Measurements from ENCODE around the gene LAMTOR3.

The LAMTOR3 gene

GRCh38 chr4:99855678-99856077, 38.5 kb downstream of the LAMTOR3 start:
- Histone ChIP-seq H3K4me1 (ENCODE audit: control insufficient read depth, insufficient read depth, low read depth, low read length) (peaks cover 2% of the 10 kb centered on the region), H3K79me1 (replicated peaks; ENCODE audit: low read length, poor library complexity, severe bottlenecking) (no peaks in the 10 kb centered on the region), H3K4ac (ENCODE audit: low read depth in 1 of 2, low read length in 2 of 2) (no peak overlapping the region), H3K23ac (ENCODE audit: low read length in 2 of 2) (no peak overlapping the region), H3K27me3 (ENCODE audit: control insufficient read depth in 1 of 2, insufficient read depth in 1 of 2, low read length in 2 of 2) (no peaks in the 10 kb centered on the region), H3K14ac (ENCODE audit: low read length in 2 of 2) (no peak overlapping the region), H3K4me2 (ENCODE audit: low read length, poor library complexity, severe bottlenecking) (no peak overlapping the region), H3K9ac (ENCODE audit: low read length) (peak overlapping the region; percentile 26), H3K27ac (ENCODE audit: low read length, poor library complexity, severe bottlenecking) (no peak overlapping the region), H2AK5ac (ENCODE audit: low read length, severe bottlenecking) (no peak overlapping the region), H3K36me3 (ENCODE audit: control insufficient read depth in 1 of 2, insufficient read depth in 2 of 2, low read depth in 1 of 2, low read length in 2 of 2) (no peaks in the 10 kb centered on the region), H3K9me3 (ENCODE audit: control insufficient read depth, low read length) (no peaks in the 10 kb centered on the region), H2BK12ac (ENCODE audit: low read length in 2 of 2) (no peak overlapping the region), H2BK15ac (ENCODE audit: low read depth, poor library complexity, severe bottlenecking) (no peak overlapping the region), H4K91ac (ENCODE audit: low read length) (no peak overlapping the region), H2BK120ac (ENCODE audit: low read depth, low read length) (no peak overlapping the region), H3K18ac (ENCODE audit: low read depth in 1 of 2, low read length in 2 of 2) (no peak overlapping the region), H4K8ac (ENCODE audit: low read length) (no peak overlapping the region), H3K4me3 (ENCODE audit: insufficient read depth in 1 of 2, low read depth in 1 of 2, low read length in 2 of 2) (no peak overlapping the region), H2AFZ (ENCODE audit: low read depth, low read length) (no peak overlapping the region), H2BK5ac (ENCODE audit: low read depth, low read length, poor library complexity, severe bottlenecking) (no peak overlapping the region)
- DNase-seq: no peak
- 100% methylated on average over 1 of the region's 1 CpG for WGBS

- H3K4ac ChIP-seq (ENCODE audit: low read depth in 1 of 2, low read length in 2 of 2): no peak overlapping the region
- no peak overlapping the region for H2AFZ ChIP-seq (ENCODE audit: low read depth, low read length)
- no peak overlapping the region for H4K91ac ChIP-seq (ENCODE audit: low read length)
- H3K14ac ChIP-seq (ENCODE audit: low read length in 2 of 2): no peak overlapping the region
- no peak overlapping the region for H3K23ac ChIP-seq (ENCODE audit: low read length in 2 of 2)
- H3K4me3 ChIP-seq (ENCODE audit: insufficient read depth in 1 of 2, low read depth in 1 of 2, low read length in 2 of 2): no peak overlapping the region
- no peaks in the 10 kb centered on the region for H3K27me3 ChIP-seq (ENCODE audit: control insufficient read depth in 1 of 2, insufficient read depth in 1 of 2, low read length in 2 of 2)
- no peak overlapping the region for H2AK5ac ChIP-seq (ENCODE audit: low read length, severe bottlenecking)
- H3K9ac ChIP-seq (ENCODE audit: low read length): no peak overlapping the region
- H3K18ac ChIP-seq (ENCODE audit: low read depth in 1 of 2, low read length in 2 of 2): no peak overlapping the region
- no peak overlapping the region for H2BK5ac ChIP-seq (ENCODE audit: low read depth, low read length, poor library complexity, severe bottlenecking)
- DNase-seq: no peak
- H3K9me3 ChIP-seq (ENCODE audit: control insufficient read depth, low read length): no peaks in the 10 kb centered on the region
- H2BK120ac ChIP-seq (ENCODE audit: low read depth, low read length): no peak overlapping the region
- no peak overlapping the region for H3K4me2 ChIP-seq (ENCODE audit: low read length, poor library complexity, severe bottlenecking)
- H3K79me1 ChIP-seq (replicated peaks; ENCODE audit: low read length, poor library complexity, severe bottlenecking): no peaks in the 10 kb centered on the region
- no peak overlapping the region for H3K27ac ChIP-seq (ENCODE audit: low read length, poor library complexity, severe bottlenecking)
- WGBS: 75% methylated on average over 1 of the region's 1 CpG
- H3K4me1 ChIP-seq (ENCODE audit: control insufficient read depth, insufficient read depth, low read depth, low read length): no peaks in the 10 kb centered on the region
- no peaks in the 10 kb centered on the region for H3K36me3 ChIP-seq (ENCODE audit: control insufficient read depth in 1 of 2, insufficient read depth in 2 of 2, low read depth in 1 of 2, low read length in 2 of 2)
- H2BK12ac ChIP-seq (ENCODE audit: low read length in 2 of 2): no peak overlapping the region
- H4K8ac ChIP-seq (ENCODE audit: low read length): no peak overlapping the region
- no peak overlapping the region for H2BK15ac ChIP-seq (ENCODE audit: low read depth, poor library complexity, severe bottlenecking)
Measured at GRCh38 chr4:99853999-99854398, 40.2 kb downstream of the LAMTOR3 start.

GRCh38 chr4:99853190-99853589, 41.0 kb downstream of the LAMTOR3 start:
- no peak overlapping the region for H4K8ac ChIP-seq (ENCODE audit: low read length)
- no peak overlapping the region for H2BK15ac ChIP-seq (ENCODE audit: low read depth, poor library complexity, severe bottlenecking)
- no peak overlapping the region for H2AK5ac ChIP-seq (ENCODE audit: low read length, severe bottlenecking)
- no peak overlapping the region for H3K4me2 ChIP-seq (ENCODE audit: low read length, poor library complexity, severe bottlenecking)
- H3K4me1 ChIP-seq (ENCODE audit: control insufficient read depth, insufficient read depth, low read depth, low read length): no peaks in the 10 kb centered on the region
- no peak overlapping the region for H3K27ac ChIP-seq (ENCODE audit: low read length, poor library complexity, severe bottlenecking)
- H2BK12ac ChIP-seq (ENCODE audit: low read length in 2 of 2): no peak overlapping the region
- no peaks in the 10 kb centered on the region for H3K36me3 ChIP-seq (ENCODE audit: control insufficient read depth in 1 of 2, insufficient read depth in 2 of 2, low read depth in 1 of 2, low read length in 2 of 2)
- no peak for DNase-seq
- H4K91ac ChIP-seq (ENCODE audit: low read length): no peak overlapping the region
- H2AFZ ChIP-seq (ENCODE audit: low read depth, low read length): no peak overlapping the region
- no peak overlapping the region for H3K18ac ChIP-seq (ENCODE audit: low read depth in 1 of 2, low read length in 2 of 2)
- no peak overlapping the region for H2BK120ac ChIP-seq (ENCODE audit: low read depth, low read length)
- H3K23ac ChIP-seq (ENCODE audit: low read length in 2 of 2): no peak overlapping the region
- H3K9me3 ChIP-seq (ENCODE audit: control insufficient read depth, low read length): no peaks in the 10 kb centered on the region
- no peak overlapping the region for H3K4ac ChIP-seq (ENCODE audit: low read depth in 1 of 2, low read length in 2 of 2)
- 95% methylated on average over 2 of the region's 3 CpGs for WGBS
- no peaks in the 10 kb centered on the region for H3K27me3 ChIP-seq (ENCODE audit: control insufficient read depth in 1 of 2, insufficient read depth in 1 of 2, low read length in 2 of 2)
- no peak overlapping the region for H3K4me3 ChIP-seq (ENCODE audit: insufficient read depth in 1 of 2, low read depth in 1 of 2, low read length in 2 of 2)
- H3K9ac ChIP-seq (ENCODE audit: low read length): no peak overlapping the region
- H3K14ac ChIP-seq (ENCODE audit: low read length in 2 of 2): no peak overlapping the region
- H3K79me1 ChIP-seq (replicated peaks; ENCODE audit: low read length, poor library complexity, severe bottlenecking): no peaks in the 10 kb centered on the region
- no peak overlapping the region for H2BK5ac ChIP-seq (ENCODE audit: low read depth, low read length, poor library complexity, severe bottlenecking)

- H2BK120ac ChIP-seq (ENCODE audit: low read depth, low read length): no peak overlapping the region
- no peak overlapping the region for H3K23ac ChIP-seq (ENCODE audit: low read length in 2 of 2)
- H2BK15ac ChIP-seq (ENCODE audit: low read depth, poor library complexity, severe bottlenecking): no peak overlapping the region
- no peak overlapping the region for H2AK5ac ChIP-seq (ENCODE audit: low read length, severe bottlenecking)
- no peaks in the 10 kb centered on the region for H3K79me1 ChIP-seq (replicated peaks; ENCODE audit: low read length, poor library complexity, severe bottlenecking)
- no peak overlapping the region for H3K18ac ChIP-seq (ENCODE audit: low read depth in 1 of 2, low read length in 2 of 2)
- H2AFZ ChIP-seq (ENCODE audit: low read depth, low read length): no peak overlapping the region
- no peak overlapping the region for H3K14ac ChIP-seq (ENCODE audit: low read length in 2 of 2)
- no peak overlapping the region for H3K4ac ChIP-seq (ENCODE audit: low read depth in 1 of 2, low read length in 2 of 2)
- WGBS: 89% methylated on average over 2 of the region's 3 CpGs
- no peak overlapping the region for H2BK12ac ChIP-seq (ENCODE audit: low read length in 2 of 2)
- H3K4me2 ChIP-seq (ENCODE audit: low read length, poor library complexity, severe bottlenecking): no peak overlapping the region
- no peaks in the 10 kb centered on the region for H3K27me3 ChIP-seq (ENCODE audit: control insufficient read depth in 1 of 2, insufficient read depth in 1 of 2, low read length in 2 of 2)
- DNase-seq: no peak
- H3K9ac ChIP-seq (ENCODE audit: low read length): no peak overlapping the region
- H3K27ac ChIP-seq (ENCODE audit: low read length, poor library complexity, severe bottlenecking): no peak overlapping the region
- no peak overlapping the region for H3K4me3 ChIP-seq (ENCODE audit: insufficient read depth in 1 of 2, low read depth in 1 of 2, low read length in 2 of 2)
- no peaks in the 10 kb centered on the region for H3K9me3 ChIP-seq (ENCODE audit: control insufficient read depth, low read length)
- no peaks in the 10 kb centered on the region for H3K36me3 ChIP-seq (ENCODE audit: control insufficient read depth in 1 of 2, insufficient read depth in 2 of 2, low read depth in 1 of 2, low read length in 2 of 2)
- no peak overlapping the region for H4K91ac ChIP-seq (ENCODE audit: low read length)
- no peak overlapping the region for H2BK5ac ChIP-seq (ENCODE audit: low read depth, low read length, poor library complexity, severe bottlenecking)
- H4K8ac ChIP-seq (ENCODE audit: low read length): no peak overlapping the region
- no peaks in the 10 kb centered on the region for H3K4me1 ChIP-seq (ENCODE audit: control insufficient read depth, insufficient read depth, low read depth, low read length)
Measured at GRCh38 chr4:99852199-99852749, 42.0 kb downstream of the LAMTOR3 start.

Measured in mesenchymal stem cell (in vitro differentiated cells and primary cell).